Stimulated activated naive CD8-positive, alpha-beta T cell treated with anti-CD3 and anti-CD28 coated beads, Interleukin-15, Interleukin-2, amounts not matched to agents 100 U/mL and 50 U/mL, for 24 hours (primary cell): ENCODE measurements around the gene MGME1.
A peak's percentile ranks its signal among the peaks of the same experiment; 100 is the strongest.

Source experiments
- ATAC-seq: fragments of 150-1000 bp; cut with Tn5 transposase; one replicate; pipeline ENCODE4 v1.10.0; 2021
- DNase-seq: peaks from one replicate; pipeline ENCODE4 v3.0.0; 2021

The MGME1 gene, protein sequence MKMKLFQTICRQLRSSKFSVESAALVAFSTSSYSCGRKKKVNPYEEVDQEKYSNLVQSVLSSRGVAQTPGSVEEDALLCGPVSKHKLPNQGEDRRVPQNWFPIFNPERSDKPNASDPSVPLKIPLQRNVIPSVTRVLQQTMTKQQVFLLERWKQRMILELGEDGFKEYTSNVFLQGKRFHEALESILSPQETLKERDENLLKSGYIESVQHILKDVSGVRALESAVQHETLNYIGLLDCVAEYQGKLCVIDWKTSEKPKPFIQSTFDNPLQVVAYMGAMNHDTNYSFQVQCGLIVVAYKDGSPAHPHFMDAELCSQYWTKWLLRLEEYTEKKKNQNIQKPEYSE

DNA sequence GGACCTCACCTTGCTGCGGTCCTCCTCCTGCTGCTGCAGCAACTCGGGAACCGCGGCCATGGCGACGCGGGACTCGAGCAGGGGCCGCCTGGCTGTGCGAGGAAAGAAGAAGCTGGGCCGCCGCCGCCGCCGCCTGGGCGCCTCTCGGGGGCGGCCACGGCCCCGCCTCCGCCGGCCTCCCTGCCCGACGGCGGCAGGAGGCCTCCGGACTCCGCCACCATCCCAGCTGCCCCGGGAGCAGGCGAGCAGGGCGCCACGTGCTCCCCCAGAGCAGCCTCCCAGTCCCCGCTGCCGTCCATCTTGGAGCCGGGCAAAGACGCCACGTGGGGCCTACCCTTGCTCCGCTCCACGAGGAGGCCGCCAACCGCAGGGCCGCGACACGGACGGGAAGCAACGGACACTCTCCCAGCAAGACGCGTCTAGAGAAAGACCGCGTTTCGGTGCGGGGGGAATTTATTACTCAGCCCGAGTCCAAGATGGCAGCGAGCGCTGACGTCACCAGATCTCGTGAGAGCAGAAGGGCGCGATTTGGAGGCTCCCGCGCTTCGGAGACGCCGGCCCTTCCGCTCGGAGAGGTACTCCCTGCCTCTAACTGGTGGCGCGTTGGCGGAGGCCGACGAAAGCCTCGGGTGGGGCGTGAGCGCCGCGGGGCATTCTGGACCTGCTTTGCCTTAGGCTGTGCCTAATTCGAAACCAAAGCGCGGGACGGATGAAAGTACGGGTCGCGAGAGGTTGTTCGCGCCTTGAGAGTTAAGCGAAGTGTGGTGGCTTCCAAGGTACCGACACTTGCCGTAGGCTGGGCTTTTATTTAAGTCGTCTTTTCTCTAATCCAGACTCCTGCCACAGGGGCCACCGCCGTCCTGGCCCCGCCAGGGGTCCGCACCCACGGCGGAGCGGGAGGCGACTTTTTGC is at the start of gene MGME1, which contains the start of gene SNX5:
MGME1 (plus strand) TSS at position 653 of the 912 bp plus-strand sequence. CDS start 842 bp downstream, outside the sequence.
SNX5 (minus strand) TSS at position 429 of the 912 bp plus-strand sequence; CDS start at position 60, 369 bp downstream.
- peak; percentile 99 for DNase-seq
- ATAC-seq: peak; percentile 97

DNA sequence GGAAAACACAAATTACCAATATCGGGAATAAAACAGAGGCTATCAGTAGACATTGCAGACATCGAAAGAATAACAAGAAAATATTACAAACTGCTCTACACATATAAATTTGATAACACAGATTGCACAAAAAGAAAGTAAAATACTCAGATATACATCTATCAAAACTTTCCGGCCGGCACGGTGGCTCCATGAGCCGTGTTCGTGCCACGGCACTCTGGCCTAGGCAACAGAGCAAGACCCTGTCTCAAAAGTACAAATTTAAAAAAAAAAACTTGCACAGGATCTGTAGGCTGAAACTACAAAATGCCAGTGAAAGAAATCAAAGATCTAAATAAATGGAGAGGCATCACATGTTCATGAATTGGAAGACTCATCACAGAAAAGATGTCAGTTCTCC is 49.7 kb upstream of the MGME1 start:
- DNase-seq: no peak
- ATAC-seq: no peak

DNA sequence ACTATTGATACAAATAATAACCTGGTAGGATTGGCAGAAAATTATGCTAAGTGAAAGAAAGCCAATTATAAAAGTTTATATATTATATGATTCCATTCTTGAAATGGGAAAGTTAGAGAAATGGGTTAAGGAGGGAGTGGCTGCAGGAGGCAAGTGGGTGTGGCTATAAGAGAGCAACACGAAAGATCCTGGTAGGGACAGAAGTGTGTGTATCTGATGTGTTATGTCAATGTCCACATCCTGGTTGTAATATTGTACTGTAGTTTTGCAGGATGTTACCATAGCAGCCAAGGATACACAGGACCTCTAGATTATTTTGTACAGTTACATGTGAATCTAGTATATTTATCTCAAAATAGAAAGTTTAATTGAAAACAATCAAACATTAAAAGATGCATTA is 47.0 kb upstream of the MGME1 start:
- ATAC-seq: no peak

DNA sequence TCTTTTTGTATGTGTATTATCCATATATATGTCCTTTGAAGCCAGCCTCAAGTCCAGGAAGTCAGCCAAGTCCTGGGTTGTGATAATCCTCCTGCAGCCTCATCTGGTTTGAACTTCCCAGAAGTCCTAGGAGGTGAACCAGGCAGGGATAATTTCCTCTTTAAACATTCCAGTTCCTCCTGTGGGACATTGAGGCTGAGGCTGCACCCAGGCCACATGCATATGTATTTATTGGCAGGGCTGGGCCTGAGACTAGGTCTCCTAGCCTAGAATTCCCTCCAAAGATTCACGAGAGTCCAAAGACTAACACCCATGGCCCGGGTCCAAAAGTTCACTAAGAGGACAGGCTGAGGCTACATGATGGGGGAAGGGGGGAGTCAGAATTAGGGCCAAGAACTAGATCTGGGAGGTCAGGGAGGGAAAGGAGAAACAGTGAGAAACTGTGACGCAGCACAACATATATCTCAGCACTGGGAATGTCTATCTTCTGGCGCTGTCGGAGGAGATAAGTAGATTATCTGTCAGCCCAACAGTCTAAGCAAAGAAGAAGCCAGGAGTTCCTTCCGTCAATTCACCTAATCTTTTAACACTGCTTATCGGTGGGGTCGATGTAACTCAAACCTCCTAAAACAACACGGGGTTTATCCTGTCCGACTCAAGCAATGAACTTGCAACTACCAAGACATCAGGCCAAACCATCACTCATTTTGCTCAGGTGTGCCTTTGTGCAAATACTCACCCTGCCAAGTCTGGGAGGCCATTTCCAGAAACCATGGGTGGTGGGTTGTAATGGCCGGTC is 43.5 kb upstream of the MGME1 start:
- no peak for ATAC-seq
- no peak for DNase-seq

More for the DNA sequence above, 47.0 kb upstream of the MGME1 start:
- DNase-seq: no peak

DNA sequence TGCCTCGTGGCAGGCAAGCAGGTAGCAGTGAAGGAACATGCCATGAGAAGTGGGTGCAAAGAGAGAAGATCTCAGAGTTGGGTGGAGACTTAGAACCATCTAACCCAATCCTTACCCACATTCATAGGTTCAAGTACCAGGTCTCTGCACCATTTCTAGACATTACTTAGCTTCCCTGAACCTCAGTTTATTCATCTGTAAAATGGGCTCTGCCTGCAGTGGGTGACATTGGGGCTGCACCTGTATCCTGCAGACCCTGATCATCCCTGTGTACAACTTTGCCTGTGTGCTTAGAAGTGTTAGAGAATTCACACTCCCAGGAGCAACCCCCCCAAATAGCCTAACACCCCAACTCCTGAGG is 42.9 kb upstream of the MGME1 start:
- DNase-seq (no peak), ATAC-seq (no peak)

DNA sequence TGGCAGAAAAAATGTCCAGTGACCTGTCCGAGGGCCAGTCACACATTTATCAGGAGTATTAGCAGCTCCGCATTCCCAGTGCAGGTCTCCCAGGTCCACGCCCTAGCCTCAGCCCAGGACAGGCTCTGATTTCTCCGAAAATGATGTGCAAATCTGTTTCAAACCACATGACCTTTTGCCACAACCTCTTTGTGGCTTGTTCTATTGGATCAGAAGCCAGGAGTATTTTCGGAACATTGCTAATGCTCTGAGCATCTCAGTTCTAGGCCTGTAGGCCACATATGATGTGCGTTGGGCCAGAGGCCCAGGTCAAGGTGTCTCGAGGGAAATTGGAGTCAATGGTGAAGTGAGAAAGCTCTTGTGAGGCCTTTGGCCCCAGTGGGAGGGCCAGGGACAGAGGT is 40.6 kb upstream of the MGME1 start:
- ATAC-seq: no peak
- no peak for DNase-seq

DNA sequence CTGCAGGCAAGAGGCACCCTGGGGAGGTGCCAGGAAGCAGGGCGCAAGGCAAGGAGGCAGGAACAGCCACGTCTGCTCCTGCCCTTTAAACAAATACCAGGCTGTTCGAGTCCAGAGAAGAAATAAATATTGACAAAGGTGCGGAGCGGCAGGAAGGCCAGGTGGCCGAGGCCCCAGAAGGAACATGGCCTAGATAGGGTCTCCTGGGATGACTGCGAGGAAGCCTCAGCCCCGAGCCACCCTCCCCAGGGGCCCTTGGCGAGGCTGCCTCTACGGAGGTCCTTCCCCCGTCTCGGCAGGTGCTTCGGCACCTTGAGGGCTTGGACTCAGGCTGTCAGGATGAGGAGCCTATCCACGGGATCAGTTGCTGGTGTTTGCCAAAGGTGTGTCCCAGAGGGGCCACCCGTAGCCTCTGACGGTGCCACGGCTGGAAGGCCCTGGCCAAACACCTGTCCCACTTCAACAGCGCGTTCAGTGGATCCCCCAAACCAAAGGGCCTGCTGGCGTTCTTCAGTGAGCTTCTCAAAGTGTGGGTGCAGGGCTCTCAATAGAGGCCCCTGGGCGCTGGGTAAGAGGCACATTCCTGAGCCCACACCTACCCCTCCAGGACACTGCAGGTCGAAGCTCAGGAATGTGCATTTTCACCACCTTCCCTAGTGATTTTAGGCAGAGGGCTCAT is 40.0 kb upstream of the MGME1 start:
- no peak for DNase-seq
- no peak for ATAC-seq

DNA sequence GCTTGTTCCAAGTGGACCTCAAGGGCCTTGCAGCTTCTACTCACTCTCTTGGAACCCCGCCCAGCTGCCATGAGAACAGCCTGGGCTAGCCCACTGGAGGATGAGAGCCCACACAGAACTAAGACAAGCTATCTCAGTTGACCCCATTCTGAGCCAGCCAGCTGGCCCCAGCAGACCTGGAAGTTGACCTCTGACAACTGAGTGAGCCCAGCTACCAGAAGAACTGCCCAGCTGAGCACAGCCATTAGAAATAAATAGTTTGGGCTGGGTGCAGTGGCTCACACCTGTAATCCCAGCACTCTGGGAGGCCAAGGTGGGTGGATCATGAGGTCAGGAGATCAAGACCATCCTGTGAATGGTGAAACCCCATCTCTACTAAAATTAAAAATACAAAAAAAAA is 37.3 kb upstream of the MGME1 start:
- DNase-seq: no peak
- no peak for ATAC-seq

DNA sequence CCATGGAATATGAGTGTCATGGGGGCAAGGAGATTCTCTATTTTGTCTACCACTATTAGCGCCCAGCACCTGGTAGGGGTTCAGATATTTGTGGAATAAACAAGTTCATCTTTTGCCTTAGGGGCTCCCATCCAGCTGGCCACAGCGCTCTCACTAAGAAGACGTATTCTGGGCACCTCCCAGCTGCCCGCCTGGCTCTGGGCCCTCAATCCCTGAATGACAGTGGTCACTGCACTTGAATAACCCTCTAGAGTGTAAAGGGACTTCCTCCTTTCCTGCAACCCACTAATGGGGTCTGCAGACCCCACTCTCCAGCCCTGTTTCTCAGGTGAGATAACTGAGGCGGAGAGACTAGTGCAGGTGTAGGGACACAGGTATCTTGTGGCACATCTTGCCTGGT is 36.4 kb upstream of the MGME1 start:
- ATAC-seq (no peak), DNase-seq (no peak)

DNA sequence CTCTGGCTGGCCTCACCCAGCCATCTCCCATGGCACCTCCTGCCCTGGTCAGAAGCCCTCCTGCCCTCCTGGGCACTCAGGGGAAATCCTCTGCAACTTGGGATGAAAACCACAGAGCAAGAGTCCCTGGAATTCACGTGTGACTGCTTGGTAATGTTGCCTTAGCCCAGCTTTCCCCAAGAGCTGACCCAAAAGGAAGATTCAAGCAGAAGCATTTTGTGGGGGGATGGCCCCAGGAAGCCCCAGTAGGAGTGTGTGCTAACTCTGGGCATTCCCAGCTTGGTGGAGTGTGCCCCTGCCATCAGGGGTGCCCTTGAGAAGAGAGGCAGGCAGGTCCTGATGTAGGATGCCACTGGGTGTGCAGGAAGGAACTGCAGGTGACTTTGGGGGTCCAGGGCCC is 35.7 kb upstream of the MGME1 start:
- DNase-seq (no peak), ATAC-seq (no peak)

DNA sequence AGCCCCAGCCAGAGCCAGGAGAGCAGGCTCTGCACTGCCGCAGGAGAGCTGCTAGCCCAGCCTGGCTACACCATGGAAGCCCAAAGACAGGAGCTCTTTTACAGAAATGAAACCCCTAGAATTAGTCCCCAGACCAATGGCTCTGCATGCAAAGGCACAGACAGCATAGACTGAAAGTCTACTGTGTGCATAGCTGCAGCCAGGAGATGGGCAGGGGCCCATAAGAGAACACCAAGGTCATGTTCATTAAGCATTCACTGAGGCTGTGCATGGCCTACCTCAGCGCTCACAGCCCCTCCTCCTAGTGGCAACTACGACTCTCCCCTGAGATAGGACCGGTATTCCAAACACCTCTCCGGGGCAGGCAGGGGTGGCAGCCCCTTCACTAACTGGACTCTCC is 35.1 kb upstream of the MGME1 start:
- DNase-seq (no peak), ATAC-seq (no peak)

DNA sequence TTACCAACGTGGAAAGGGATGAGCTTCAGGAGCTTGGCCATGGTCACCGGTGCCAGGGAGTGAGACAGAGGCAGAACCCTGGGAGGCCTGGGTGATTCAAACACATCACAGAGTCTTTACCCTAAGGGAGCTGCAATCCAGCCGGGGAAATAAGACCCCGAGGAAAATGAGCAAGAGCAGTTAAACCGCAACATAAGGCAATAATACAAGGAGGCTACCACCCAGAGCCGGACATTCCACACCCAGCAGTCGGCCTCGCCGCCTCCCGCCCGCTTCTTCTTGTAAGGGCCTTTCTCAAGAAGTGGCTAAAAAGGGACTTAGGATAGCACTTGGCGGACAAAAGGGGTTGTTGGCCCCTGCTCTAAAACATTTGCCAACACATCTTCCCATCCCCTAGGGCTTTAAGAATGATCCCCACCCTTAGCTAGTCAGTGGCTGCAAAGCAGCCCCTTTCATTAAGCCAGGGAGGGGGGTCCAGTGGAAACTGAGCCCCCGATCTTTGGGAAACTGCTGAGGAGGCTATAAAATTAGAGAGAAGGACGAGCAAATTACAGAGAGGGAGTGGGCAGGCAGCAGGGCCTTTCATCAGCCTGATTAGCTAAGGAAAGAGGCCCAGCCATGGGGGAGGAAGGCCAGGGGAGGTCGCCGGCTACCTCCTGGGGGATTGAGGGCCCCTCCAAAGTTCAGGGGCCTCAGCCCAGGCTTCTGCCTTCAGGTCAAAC is 34.5 kb upstream of the MGME1 start:
- no peak for DNase-seq
- no peak for ATAC-seq

DNA sequence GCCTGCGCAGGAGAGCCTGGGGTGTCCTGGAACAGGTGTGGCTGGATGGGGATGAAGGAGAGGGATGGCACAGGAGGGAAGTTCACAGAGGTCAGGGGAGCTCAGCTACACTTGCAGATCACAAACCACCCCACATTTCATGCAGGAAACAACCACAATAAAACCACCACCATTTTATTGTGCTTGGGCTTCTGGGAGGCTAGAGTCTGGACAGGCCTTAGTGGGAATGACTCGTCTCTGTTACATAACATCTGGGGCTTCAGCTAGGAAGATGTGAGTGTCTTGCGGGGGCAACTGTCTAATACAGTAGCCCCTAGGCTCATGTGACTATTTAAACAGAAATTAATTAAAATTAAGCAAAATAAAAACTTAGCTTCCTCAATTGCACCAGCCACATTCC is 33.6 kb upstream of the MGME1 start:
- ATAC-seq (no peak), DNase-seq (no peak)

DNA sequence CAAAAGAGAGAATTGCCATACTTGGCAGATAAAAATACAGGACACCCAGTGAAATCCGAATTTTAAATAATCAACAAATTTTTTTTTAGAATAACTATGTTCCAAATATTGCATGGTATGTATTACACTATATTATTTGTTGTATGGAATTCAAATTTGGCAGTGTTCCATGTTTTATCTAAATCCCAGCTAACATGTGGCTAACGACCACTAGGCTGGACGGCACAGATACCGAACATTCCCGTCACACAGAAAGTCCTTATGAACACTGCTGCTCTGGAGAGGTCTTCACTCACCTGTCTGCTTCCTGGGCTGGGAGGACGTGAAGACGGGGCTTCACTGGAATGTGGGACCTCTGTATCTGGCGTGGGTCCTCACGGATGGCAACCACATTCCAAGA is 33.1 kb upstream of the MGME1 start:
- no peak for ATAC-seq

DNA sequence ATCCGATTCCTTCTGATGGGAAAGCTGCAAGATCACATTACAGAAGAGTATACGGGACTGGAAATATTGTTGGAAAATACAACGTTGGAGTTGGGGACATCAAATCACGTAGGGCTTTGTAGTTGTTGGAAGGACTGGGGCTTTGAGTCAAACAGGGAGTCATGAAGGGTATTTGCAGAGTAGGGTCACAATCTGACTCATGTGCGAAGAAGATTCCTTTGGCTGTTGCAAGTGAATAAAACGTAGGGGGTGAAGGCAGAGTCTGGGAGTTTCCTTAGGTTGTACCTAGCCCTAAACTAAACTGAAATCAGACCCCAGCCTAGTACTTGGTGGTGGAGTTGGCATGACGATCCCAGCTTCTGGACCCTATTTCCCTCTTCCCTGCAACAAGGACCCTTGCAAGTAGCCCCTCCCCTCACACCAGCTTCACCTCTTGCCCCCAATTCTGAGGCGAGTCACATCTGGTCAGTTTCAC is 32.5 kb upstream of the MGME1 start:
- DNase-seq: no peak
- ATAC-seq: no peak

More for the DNA sequence above, 33.1 kb upstream of the MGME1 start:
- no peak for DNase-seq

DNA sequence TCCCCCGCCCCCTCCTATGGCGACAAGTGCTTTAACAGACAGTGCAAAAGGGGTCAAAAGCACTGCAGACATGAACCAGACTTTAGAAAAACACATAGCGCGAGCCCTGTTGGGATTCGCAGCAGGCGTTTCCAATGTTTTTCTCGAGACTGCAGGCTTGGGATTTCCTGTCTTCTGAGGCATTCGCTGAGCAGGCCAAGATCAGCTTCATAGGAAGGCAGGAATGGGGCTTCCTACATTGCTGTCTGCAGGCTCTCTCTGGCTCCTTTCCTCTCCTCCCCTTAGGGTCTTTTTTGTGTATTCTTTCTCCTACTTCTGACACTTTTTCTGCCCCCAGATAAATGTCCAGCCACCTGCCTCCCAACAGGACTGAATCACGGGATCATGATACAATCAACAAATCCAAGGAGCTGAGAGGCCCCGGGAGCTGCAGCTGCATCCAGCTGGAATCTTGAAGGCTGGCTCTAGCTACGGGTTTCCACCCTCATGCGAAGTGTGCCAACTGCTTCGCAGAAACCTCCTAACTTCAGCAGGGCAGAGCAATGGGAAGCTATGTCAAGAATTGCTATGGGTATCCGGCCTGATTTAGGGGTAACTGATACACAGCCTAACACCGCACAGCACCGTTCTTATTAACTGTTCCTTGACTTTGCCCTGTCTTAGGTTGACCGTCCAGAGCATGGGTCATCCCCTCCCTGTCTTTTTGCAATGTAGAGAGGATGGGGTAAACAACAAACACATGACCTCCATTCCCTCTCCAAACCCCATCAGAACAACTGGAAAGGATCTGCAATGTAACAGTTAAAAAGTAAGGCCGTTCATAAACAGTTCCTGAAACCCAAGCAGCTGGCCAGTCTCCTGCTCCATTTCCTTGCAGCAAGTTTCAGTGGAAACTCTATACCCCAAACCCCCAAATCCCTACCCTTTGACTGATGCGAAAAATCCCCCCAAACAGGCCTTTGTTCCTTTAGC is 31.8 kb upstream of the MGME1 start:
- ATAC-seq: no peak
- no peak for DNase-seq

DNA sequence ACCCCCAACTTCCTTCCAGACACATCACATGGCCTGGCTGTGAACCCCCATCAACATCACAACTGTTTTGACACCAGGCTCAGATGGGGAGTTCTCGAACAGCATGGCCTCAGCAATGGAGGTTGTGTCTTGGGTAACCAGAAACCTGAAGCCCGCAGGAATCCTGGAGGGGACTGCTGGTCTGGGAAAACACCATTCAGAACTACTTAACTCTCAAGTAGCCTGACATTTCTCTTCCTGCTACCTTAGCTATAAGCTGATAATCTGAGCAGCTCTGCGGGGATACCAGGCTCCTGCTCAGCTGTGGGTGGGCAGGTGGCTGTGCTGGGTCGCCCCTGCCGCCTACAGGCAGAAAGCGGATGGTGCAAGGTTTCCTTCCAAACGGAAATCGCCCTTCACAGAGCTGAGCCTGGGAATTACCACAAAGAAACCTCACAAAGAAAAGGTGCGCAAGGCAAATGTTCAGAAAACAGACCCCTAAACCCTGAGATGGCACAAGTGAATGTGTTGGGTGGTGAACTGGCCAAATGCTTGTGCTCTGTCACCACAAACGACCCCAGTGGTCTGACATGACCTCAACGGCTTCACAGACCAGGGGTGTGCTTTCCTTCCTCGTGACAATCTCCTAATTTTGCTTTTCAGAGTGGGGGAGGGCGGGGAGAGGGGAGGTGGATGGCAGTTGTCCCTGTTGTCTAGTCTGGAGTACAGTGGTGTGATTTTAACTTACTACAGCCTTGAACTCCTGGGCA is 29.8 kb upstream of the MGME1 start:
- DNase-seq: peak; percentile 69
- peak; percentile 76 for ATAC-seq

DNA sequence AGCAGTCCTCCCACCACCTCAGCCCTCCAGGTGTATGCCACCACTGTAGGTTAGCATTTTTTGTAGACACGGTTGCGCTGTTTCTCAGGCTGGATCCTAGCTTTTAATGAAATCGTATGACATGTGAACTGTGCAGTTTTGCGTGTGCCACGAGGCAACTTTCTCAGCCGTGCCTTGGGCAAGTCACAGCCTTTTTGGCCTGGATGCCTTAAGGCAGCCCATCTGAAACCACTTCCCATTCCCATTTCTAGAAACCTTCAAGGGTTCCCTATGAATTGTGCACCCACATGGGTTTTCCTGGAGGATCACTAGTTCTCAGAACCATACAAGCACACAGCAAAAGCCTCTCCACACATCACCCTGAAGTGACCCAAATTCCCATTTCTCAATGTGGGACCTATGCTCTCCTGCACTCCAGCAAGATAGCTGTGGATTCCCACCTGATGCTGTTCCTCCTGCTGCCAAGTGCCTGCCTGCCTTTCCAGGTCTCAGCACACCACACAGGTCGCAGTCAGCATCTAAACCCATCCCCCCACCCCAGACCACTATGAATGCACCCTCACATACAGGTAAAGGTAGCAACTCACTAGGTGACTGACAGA is 29.1 kb upstream of the MGME1 start:
- DNase-seq (no peak), ATAC-seq (peak; percentile 7)
